ENCODE measurements around the gene MUC5AC.

MUC5AC gene

GRCh38 chr11:1224111-1224490 is 66.3 kb downstream of the MUC5AC start:
- in situ Hi-C loops (cut with HindIII; ENCODE audit: low sequenced_read_pairs), result no loop called here
- TF ChIP-seq CTCF (IDR thresholded peaks at IDR 0.05; ENCODE audit: low read depth, low read length), result no peak
- no peak for DNase-seq (ENCODE audit: low read depth, low spot score)
- no peak overlapping the region for H3K4me3 ChIP-seq (ENCODE audit: low read depth, low read length)

GRCh38 chr11:1224491-1225385 is 67.0 kb downstream of the MUC5AC start:
- in situ Hi-C loops (cut with HindIII; ENCODE audit: low sequenced_read_pairs), result no loop called here
- no peak for DNase-seq (ENCODE audit: low read depth, low spot score)
- H3K4me3 ChIP-seq (ENCODE audit: low read depth, low read length), result no peak overlapping the region
- no peak for TF ChIP-seq CTCF (IDR thresholded peaks at IDR 0.05; ENCODE audit: low read depth, low read length)

GRCh38 chr11:1225386-1226225 is 67.9 kb downstream of the MUC5AC start:
- no peak for TF ChIP-seq CTCF (IDR thresholded peaks at IDR 0.05; ENCODE audit: low read depth, low read length)
- no peak overlapping the region for H3K4me3 ChIP-seq (ENCODE audit: low read depth, low read length)
- DNase-seq (ENCODE audit: low read depth, low spot score), result no peak
- in situ Hi-C loops (cut with HindIII; ENCODE audit: low sequenced_read_pairs), result no loop called here

GRCh38 chr11:1226226-1226985 is 68.7 kb downstream of the MUC5AC start:
- no peak overlapping the region for H3K4me3 ChIP-seq (ENCODE audit: low read depth, low read length)
- in situ Hi-C loops (cut with HindIII; ENCODE audit: low sequenced_read_pairs), result no loop called here
- TF ChIP-seq CTCF (IDR thresholded peaks at IDR 0.05; ENCODE audit: low read depth, low read length), result peak; percentile 18
- DNase-seq (ENCODE audit: low read depth, low spot score), result no peak

DNA sequence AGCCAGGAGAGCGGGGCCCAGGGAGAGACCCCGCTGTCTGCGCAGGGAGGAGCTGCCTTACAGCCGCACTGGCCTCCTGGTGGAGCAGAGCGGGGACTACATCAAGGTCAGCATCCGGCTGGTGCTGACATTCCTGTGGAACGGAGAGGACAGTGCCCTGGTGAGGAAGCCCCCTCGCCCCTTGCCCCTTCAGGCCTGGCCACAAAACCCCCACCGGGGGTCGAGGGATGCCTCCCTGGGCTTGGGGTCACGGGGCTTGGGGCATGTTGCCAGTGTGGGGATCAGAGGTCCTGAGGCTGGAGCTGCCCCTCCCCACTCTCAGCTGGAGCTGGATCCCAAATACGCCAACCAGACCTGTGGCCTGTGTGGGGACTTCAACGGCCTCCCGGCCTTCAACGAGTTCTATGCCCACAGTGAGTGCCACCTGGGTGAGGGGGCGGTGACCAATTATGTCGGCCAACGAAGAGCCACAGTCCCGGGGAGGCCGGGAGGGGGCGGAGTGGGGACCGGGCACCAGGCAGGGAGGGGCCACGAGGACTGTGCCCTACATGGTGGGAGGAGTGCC is 69.3 kb downstream of the MUC5AC start:
- in situ Hi-C loops (cut with HindIII; ENCODE audit: low sequenced_read_pairs), result no loop called here

More for the DNA sequence above, 69.3 kb downstream of the MUC5AC start:
- no peak for DNase-seq (ENCODE audit: low read depth, low spot score)
- peak; percentile 23 for TF ChIP-seq CTCF (IDR thresholded peaks at IDR 0.05; ENCODE audit: low read depth, low read length)
- H3K4me3 ChIP-seq (ENCODE audit: low read depth, low read length), result no peak overlapping the region

Measured in astrocyte of the spinal cord (primary cell).